Neural crest cell (in vitro differentiated cells): ENCODE results near the gene RTN3. TPM values are rescaled to one million over a fixed set of nuclear protein-coding genes. Genes with fewer than 3 reads are reported as not detected.

Experiments
- DNase-seq: peaks from one replicate; pipeline ENCODE4 v3.0.0; 2021; ENCODE audit warnings: low read depth, mixed read lengths, low spot score
- H3K27ac Mint-ChIP-seq: one replicate; pipeline ENCODE4 v1.8.0; 2021; ENCODE audit warnings: mild to moderate bottlenecking, mixed read lengths; ENCODE audit not compliant: unreplicated experiment
- H3K27me3 Mint-ChIP-seq: 2 replicates; pipeline ENCODE4 v1.8.0; 2021; ENCODE audit warnings: low read depth, mild to moderate bottlenecking, mixed read lengths
- H3K36me3 Mint-ChIP-seq: 2 replicates; pipeline ENCODE4 v1.8.0; 2021; ENCODE audit warnings: low read depth, mild to moderate bottlenecking, mixed read lengths
- H3K4me1 Mint-ChIP-seq: 2 replicates; pipeline ENCODE4 v1.8.0; 2021; ENCODE audit warnings: mixed read lengths
- H3K4me3 Mint-ChIP-seq: one replicate; pipeline ENCODE4 v1.8.0; 2021; ENCODE audit warnings: mild to moderate bottlenecking, mixed read lengths
- H3K9me3 Mint-ChIP-seq: 2 replicates; pipeline ENCODE4 v1.8.0; 2021; ENCODE audit warnings: mixed read lengths
- CTCF ChIP-seq: fragments of 200-600 bp; sonication (generic); conservative IDR thresholded peaks from 2 replicates; pipeline ENCODE4 v1.5.0; 2021; ENCODE audit warnings: antibody characterized with exemption, mild to moderate bottlenecking
- total RNA-seq: library from RNA; stranded (reverse); gene quantifications from 2 replicates; pipeline ENCODE4 v1.2.1, GENCODE V29; 2021

Gene RTN3
- total RNA-seq, 1 donor from 2014 or later = 136 TPM

GRCh38 chr11:63782749-63783148 is 101.4 kb downstream of the RTN3 start:
- no peaks in the 10 kb centered on the region for H3K9me3 Mint-ChIP-seq
- DNase-seq = no peak
- H3K36me3 Mint-ChIP-seq = no peaks in the 10 kb centered on the region
- TF ChIP-seq CTCF = no peak
- no peak overlapping the region for H3K4me3 Mint-ChIP-seq
- H3K27me3 Mint-ChIP-seq = no peaks in the 10 kb centered on the region
- no peak overlapping the region for H3K27ac Mint-ChIP-seq
- H3K4me1 Mint-ChIP-seq = no peaks in the 10 kb centered on the region

- DNase-seq = no peak
- H3K4me1 Mint-ChIP-seq = no peaks in the 10 kb centered on the region
- no peaks in the 10 kb centered on the region for H3K27me3 Mint-ChIP-seq
- H3K9me3 Mint-ChIP-seq = no peaks in the 10 kb centered on the region
- no peak for TF ChIP-seq CTCF
- H3K4me3 Mint-ChIP-seq = no peak overlapping the region
- no peaks in the 10 kb centered on the region for H3K36me3 Mint-ChIP-seq
- no peak overlapping the region for H3K27ac Mint-ChIP-seq
Observed at GRCh38 chr11:63783925-63784592, 102.8 kb downstream of the RTN3 start.

- no peak overlapping the region for H3K27ac Mint-ChIP-seq
- DNase-seq = no peak
- no peaks in the 10 kb centered on the region for H3K4me1 Mint-ChIP-seq
- H3K9me3 Mint-ChIP-seq = no peaks in the 10 kb centered on the region
- TF ChIP-seq CTCF = no peak
- H3K36me3 Mint-ChIP-seq = no peaks in the 10 kb centered on the region
- no peak overlapping the region for H3K4me3 Mint-ChIP-seq
- H3K27me3 Mint-ChIP-seq = no peaks in the 10 kb centered on the region
Observed at GRCh38 chr11:63785823-63786222, 104.5 kb downstream of the RTN3 start.

- no peaks in the 10 kb centered on the region for H3K27me3 Mint-ChIP-seq
- peaks cover 6% of the 10 kb centered on the region for H3K36me3 Mint-ChIP-seq
- H3K4me3 Mint-ChIP-seq = no peak overlapping the region
- peaks cover 5% of the 10 kb centered on the region for H3K4me1 Mint-ChIP-seq
- H3K9me3 Mint-ChIP-seq = peaks cover 5% of the 10 kb centered on the region
- no peak for DNase-seq
- no peak overlapping the region for H3K27ac Mint-ChIP-seq
- TF ChIP-seq CTCF = no peak
Observed at GRCh38 chr11:63791495-63792167, 110.3 kb downstream of the RTN3 start.

- Mint-ChIP-seq H3K4me1 (peaks cover 5% of the 10 kb centered on the region), H3K27ac (no peak overlapping the region), H3K4me3 (no peak overlapping the region), H3K27me3 (no peaks in the 10 kb centered on the region), H3K9me3 (peaks cover 5% of the 10 kb centered on the region), H3K36me3 (peaks cover 6% of the 10 kb centered on the region)
- DNase-seq = no peak
- no peak for TF ChIP-seq CTCF
Observed at GRCh38 chr11:63793161-63793560, 111.9 kb downstream of the RTN3 start.
